Common myeloid progenitor, CD34-positive (primary cell): ENCODE data around the gene SPATA13.
A peak's percentile ranks its signal among the peaks of the same experiment; 100 is the strongest.

Experiments
- CTCF ChIA-PET: fragments of 350-600 bp; sonication (Branson Sonifier 250); formaldehyde crosslinking; loops from one replicate; lab custom pipeline; 2021; ENCODE audit warnings: antibody characterized with exemption; lab: Charles Lee
- POLR2A ChIA-PET: fragments of 350-600 bp; sonication (Branson Sonifier 250); formaldehyde crosslinking; loops from one replicate; lab custom pipeline; 2021; ENCODE audit warnings: antibody characterized with exemption; lab: Charles Lee
- DNase-seq, 3 donors: peaks; one replicate each; pipeline versions ENCODE4 v3.0.0 to v3.0.0-alpha.2; 2013
- H3K27ac ChIP-seq, 2 experiments: 1 replicate in 1 of 2; 2 replicates in 1 of 2; pipeline ENCODE4 v1.7.0; 2013; ENCODE audit warnings: inconsistent platforms in 2 of 2, low read length in 2 of 2, mild to moderate bottlenecking in 2 of 2, low read depth in 1 of 2, moderate library complexity in 1 of 2; ENCODE audit not compliant: severe bottlenecking in 2 of 2, insufficient read depth in 1 of 2, poor library complexity in 1 of 2
- H3K27me3 ChIP-seq, 5 experiments: replicated peaks in 2 of 5; 1 replicate in 3 of 5; 2 replicates in 2 of 5; pipeline versions ENCODE4 v1.6.1 to v1.7.0; 2013; ENCODE audit warnings: low read length in 4 of 5, mild to moderate bottlenecking in 2 of 5, moderate library complexity in 2 of 5, inconsistent platforms in 1 of 5; ENCODE audit not compliant: insufficient read depth in 5 of 5, control insufficient read depth in 4 of 5
- H3K36me3 ChIP-seq, 4 experiments: 1 replicate in 2 of 4; 2 replicates in 2 of 4; pipeline versions ENCODE4 v1.6.1 to v1.7.0; 2013; ENCODE audit warnings: low read length in 3 of 4, control low read depth in 1 of 4, mild to moderate bottlenecking in 1 of 4; ENCODE audit not compliant: control insufficient read depth in 4 of 4, insufficient read depth in 4 of 4
- H3K4me1 ChIP-seq, 4 experiments: 1 replicate in 3 of 4; 2 replicates in 1 of 4; pipeline versions ENCODE4 v1.6.1 to v1.7.1; 2013; ENCODE audit warnings: low read length in 3 of 4, mild to moderate bottlenecking in 3 of 4, control low read depth in 1 of 4, inconsistent platforms in 1 of 4, moderate library complexity in 1 of 4; ENCODE audit not compliant: control insufficient read depth in 4 of 4, insufficient read depth in 4 of 4; ENCODE audit errors: control extremely low read depth in 1 of 4
- H3K4me3 ChIP-seq, 7 experiments: 1 replicate in 4 of 7; 2 replicates in 3 of 7; pipeline versions ENCODE4 v1.5.1 to v1.7.0; 2013; ENCODE audit warnings: mild to moderate bottlenecking in 7 of 7, low read length in 6 of 7, moderate library complexity in 6 of 7, inconsistent platforms in 2 of 7, low read depth in 2 of 7, control low read depth in 1 of 7; ENCODE audit not compliant: insufficient read depth in 4 of 7, control insufficient read depth in 1 of 7; ENCODE audit errors: extremely low read depth in 1 of 7
- H3K9me3 ChIP-seq, 5 experiments: 1 replicate in 4 of 5; 2 replicates in 1 of 5; pipeline versions ENCODE4 v1.6.1 to v1.7.1; 2013; ENCODE audit warnings: low read length in 4 of 5, mild to moderate bottlenecking in 2 of 5, inconsistent platforms in 1 of 5, low read depth in 1 of 5, moderate library complexity in 1 of 5; ENCODE audit not compliant: control insufficient read depth in 4 of 5, insufficient read depth in 2 of 5; ENCODE audit errors: control extremely low read depth in 1 of 5
- WGBS: methylation state at CpG from one replicate; pipeline ENCODE4 v1.1.5; 2013; ENCODE audit not compliant: insufficient coverage; 5-methylcytosine and 5-hydroxymethylcytosine counted together

Gene SPATA13

DNA sequence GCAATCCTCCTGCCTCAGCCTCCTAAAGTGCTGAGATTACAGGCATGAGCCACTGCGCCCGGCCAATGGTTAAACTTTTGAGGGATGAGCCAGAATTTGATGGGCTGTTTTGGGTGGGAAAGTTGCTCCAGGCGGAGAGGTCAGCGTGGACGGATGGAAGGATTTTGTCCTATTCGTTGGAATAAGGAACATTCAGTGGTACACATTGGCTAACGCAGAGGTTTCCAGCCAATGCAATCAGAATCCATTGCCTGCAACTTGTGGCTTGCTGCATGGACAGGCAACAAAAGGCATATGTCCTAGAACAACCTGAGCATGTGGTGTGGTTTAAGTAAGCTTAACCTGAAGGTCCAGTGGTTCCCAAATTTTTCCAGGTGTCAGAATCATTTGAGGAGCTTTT, 113.4 kb downstream of the SPATA13 start:
- Histone ChIP-seq H3K27ac (peak overlapping the region; percentile 71 to 73), H3K4me3 (peak overlapping the region in 1 of 7 experiments; percentile 22), H3K9me3 (no peaks in the 10 kb centered on the region), H3K4me1 (peaks cover 26 to 73% (median 54%) of the 10 kb centered on the region in 4 experiments), H3K36me3 (peaks cover 0 to 3% (median 0%) of the 10 kb centered on the region in 4 experiments), H3K27me3 (no peaks in the 10 kb centered on the region)
- ChIA-PET CTCF (interaction anchor here (1.3 to 3.2 kb wide), 7 partner anchors 9 to 220 kb away, joined by 3 to 11 read pairs (median 5); no protein-coding TSS in a partner anchor), POLR2A (interaction anchor here (1.9 kb wide), 1 partner anchor 20 kb away, joined by 7 read pairs; no protein-coding TSS in a partner anchor)
- DNase-seq, result no peak
- 100% methylated on average over 6 of the region's 7 CpGs for WGBS

DNA sequence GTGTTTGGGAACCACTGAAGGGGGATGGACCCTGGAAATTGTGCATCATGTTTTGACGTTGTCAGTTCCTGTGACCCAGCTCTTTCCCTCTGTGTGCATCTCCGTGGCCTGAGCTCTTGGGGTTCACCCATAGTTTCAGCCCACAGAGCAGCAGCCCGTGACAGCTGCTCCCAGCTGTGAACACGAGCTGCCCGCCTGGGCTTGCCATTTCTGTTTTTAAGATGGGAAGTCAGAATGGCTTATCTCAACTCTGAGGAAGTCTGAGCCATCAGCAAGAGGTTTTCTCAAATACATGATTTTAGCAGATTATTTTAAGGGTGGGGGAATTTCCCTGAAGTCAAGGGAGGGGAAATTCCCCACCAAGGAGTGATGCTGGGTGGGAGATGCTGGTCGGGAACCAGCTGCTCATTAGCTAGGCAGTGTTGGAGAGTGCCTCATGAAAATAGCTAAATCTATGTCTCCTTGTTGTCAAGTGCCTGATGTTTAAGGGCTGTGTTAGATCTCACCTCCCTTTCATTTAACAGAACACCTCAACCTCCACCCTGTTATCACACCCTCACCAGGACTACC, 114.0 kb downstream of the SPATA13 start:
- peaks cover 26 to 73% (median 54%) of the 10 kb centered on the region in 4 experiments for H3K4me1 ChIP-seq
- no peaks in the 10 kb centered on the region for H3K27me3 ChIP-seq
- peak; percentile 72 to 92 (median 92) for DNase-seq
- CTCF ChIA-PET, result interaction anchor here (1.0 to 3.2 kb wide), 8 partner anchors 9 to 57 kb away, joined by 3 to 11 read pairs (median 5); no protein-coding TSS in a partner anchor
- peaks cover 0 to 7% (median 0%) of the 10 kb centered on the region in 4 experiments for H3K36me3 ChIP-seq
- peak overlapping the region in 3 of 7 experiments; percentile 4 to 34 (median 22) for H3K4me3 ChIP-seq
- WGBS, result 3% methylated on average over 6 of the region's 6 CpGs
- POLR2A ChIA-PET, result interaction anchor here (0.7 to 1.9 kb wide), 2 partner anchors 20 to 46 kb away, joined by 4 to 7 read pairs; no protein-coding TSS in a partner anchor
- H3K27ac ChIP-seq, result peak overlapping the region; percentile 71 to 73
- H3K9me3 ChIP-seq, result no peaks in the 10 kb centered on the region

GRCh38 chr13:24275041-24275440, 114.5 kb downstream of the SPATA13 start:
- H3K27me3 ChIP-seq, result no peaks in the 10 kb centered on the region
- H3K4me1 ChIP-seq, result peaks cover 24 to 69% (median 52%) of the 10 kb centered on the region in 4 experiments
- peak overlapping the region in 2 of 7 experiments; percentile 7 to 34 for H3K4me3 ChIP-seq
- H3K27ac ChIP-seq, result peak overlapping the region; percentile 71 to 73
- H3K9me3 ChIP-seq, result no peaks in the 10 kb centered on the region
- POLR2A ChIA-PET, result interaction anchor here (0.7 to 1.9 kb wide), 2 partner anchors 21 to 46 kb away, joined by 4 to 7 read pairs; no protein-coding TSS in a partner anchor
- no peak for DNase-seq
- CTCF ChIA-PET, result interaction anchor here (1.0 to 3.2 kb wide), 8 partner anchors 9 to 57 kb away, joined by 3 to 11 read pairs (median 5); no protein-coding TSS in a partner anchor
- H3K36me3 ChIP-seq, result peaks cover 0 to 7% (median 0%) of the 10 kb centered on the region in 4 experiments

DNA sequence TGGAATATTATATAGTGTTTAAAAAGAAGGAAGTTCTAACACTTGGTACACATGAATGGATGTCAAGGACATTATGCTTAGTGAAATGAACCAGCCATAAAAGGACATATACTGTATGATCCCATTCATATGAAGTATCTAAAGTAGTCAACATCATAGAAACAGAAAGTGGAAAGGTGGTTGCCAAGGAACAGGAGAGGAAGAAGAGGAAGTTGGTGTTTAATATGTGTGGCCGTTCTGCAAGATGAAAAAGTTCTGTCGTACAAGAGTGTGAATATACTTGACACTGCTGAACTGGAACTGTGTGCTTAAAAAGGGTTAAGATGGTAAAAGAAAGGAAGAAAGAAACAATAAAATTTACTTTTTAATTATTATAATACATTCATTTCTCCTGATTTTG, 115.8 kb downstream of the SPATA13 start:
- Histone ChIP-seq H3K4me3 (no peak overlapping the region), H3K4me1 (peaks cover 16 to 56% (median 44%) of the 10 kb centered on the region in 4 experiments), H3K27ac (no peak overlapping the region), H3K9me3 (no peaks in the 10 kb centered on the region), H3K36me3 (peaks cover 0 to 11% (median 3%) of the 10 kb centered on the region in 4 experiments), H3K27me3 (no peaks in the 10 kb centered on the region)
- ChIA-PET CTCF (interaction anchor here (1.2 kb wide), 1 partner anchor 11 kb away, joined by 3 read pairs; no protein-coding TSS in a partner anchor), POLR2A (no interaction called here)
- peak; percentile 61 to 93 (median 90) for DNase-seq
- 0% methylated on average over 1 of the region's 2 CpGs for WGBS

GRCh38 chr13:24276861-24277260, 116.3 kb downstream of the SPATA13 start:
- ChIA-PET POLR2A (no interaction called here), CTCF (interaction anchor here (1.2 kb wide), 1 partner anchor 12 kb away, joined by 3 read pairs; no protein-coding TSS in a partner anchor)
- Histone ChIP-seq H3K27me3 (no peaks in the 10 kb centered on the region), H3K36me3 (peaks cover 0 to 15% (median 3%) of the 10 kb centered on the region in 4 experiments), H3K4me1 (peaks cover 14 to 51% (median 39%) of the 10 kb centered on the region in 4 experiments), H3K4me3 (no peak overlapping the region), H3K27ac (no peak overlapping the region), H3K9me3 (no peaks in the 10 kb centered on the region)
- 100% methylated on average over 7 of the region's 13 CpGs for WGBS
- peak in 1 of 3 donors; percentile 13 for DNase-seq

DNA sequence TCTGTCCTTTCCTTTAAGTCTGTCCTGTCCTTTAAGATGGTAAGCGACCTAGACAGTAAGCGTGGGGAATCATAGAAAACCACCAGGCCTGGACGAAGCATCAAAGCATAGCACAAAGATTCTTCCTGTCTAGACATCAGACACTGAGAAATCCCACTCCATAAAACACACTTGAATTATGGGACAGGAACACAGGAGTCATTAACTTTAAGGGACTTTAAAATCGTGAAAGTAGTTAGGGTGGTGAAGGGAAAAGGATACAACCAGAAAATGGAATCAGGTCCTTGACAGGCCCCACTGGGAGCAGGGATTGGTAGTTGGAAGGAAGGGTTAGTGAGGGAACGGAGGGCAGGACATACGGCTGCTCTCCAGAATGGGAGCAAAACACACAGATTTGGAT, 117.2 kb downstream of the SPATA13 start:
- ChIA-PET POLR2A (no interaction called here), CTCF (interaction anchor here (1.4 kb wide), 1 partner anchor 24 kb away, joined by 3 read pairs; no protein-coding TSS in a partner anchor)
- no peaks in the 10 kb centered on the region for H3K9me3 ChIP-seq
- no peak for DNase-seq
- H3K27me3 ChIP-seq, result no peaks in the 10 kb centered on the region
- 100% methylated on average over 1 of the region's 6 CpGs for WGBS
- peaks cover 0 to 24% (median 6%) of the 10 kb centered on the region in 4 experiments for H3K36me3 ChIP-seq
- H3K4me1 ChIP-seq, result peaks cover 14 to 42% (median 30%) of the 10 kb centered on the region in 4 experiments
- no peak overlapping the region for H3K27ac ChIP-seq
- H3K4me3 ChIP-seq, result no peak overlapping the region
